SK-N-SH treated with all-trans-retinoic acid at 6 μM for 48 hours (cell line): Measurements from ENCODE around the gene PIK3R3.

Experiments
- ATAC-seq: fragments of 200-7000 bp; cut with Tn5 transposase; 3 replicates; pipeline ENCODE4 v1.9.1; 2020; ENCODE audit warnings: mild to moderate bottlenecking, moderate library complexity
- ARNTL ChIP-seq: fragments of 450-650 bp; formaldehyde crosslinking; IDR thresholded peaks from 2 replicates; pipeline ENCODE4 v1.5.0; 2020; ENCODE audit warnings: low read depth, mild to moderate bottlenecking, moderate library complexity, borderline replicate concordance
- BACH2 ChIP-seq: fragments of 250-450 bp; sonication (Bioruptor Pico); IDR thresholded peaks from 2 replicates; pipeline ENCODE4 v1.9.0; 2021; ENCODE audit warnings: mild to moderate bottlenecking, borderline replicate concordance
- CREB5 ChIP-seq: fragments of 250-450 bp; sonication (Bioruptor Pico); IDR thresholded peaks from 2 replicates; pipeline ENCODE4 v1.5.1; 2020; ENCODE audit warnings: low read depth, mild to moderate bottlenecking, moderate library complexity
- CSDC2 ChIP-seq: fragments of 250-450 bp; sonication (Bioruptor Pico); IDR thresholded peaks from 2 replicates; pipeline ENCODE4 v1.5.0; 2020; ENCODE audit warnings: mild to moderate bottlenecking, moderate library complexity
- CSRNP3 ChIP-seq: fragments of 250-450 bp; sonication (Bioruptor Pico); IDR thresholded peaks from 2 replicates; pipeline ENCODE4 v1.5.1; 2021; ENCODE audit warnings: mild to moderate bottlenecking, moderate library complexity
- ESRRG ChIP-seq: fragments of 250-450 bp; sonication (Bioruptor Pico); IDR thresholded peaks from 2 replicates; pipeline ENCODE4 v1.6.1; 2021; ENCODE audit warnings: mild to moderate bottlenecking
- GLIS3 ChIP-seq: fragments of 250-450 bp; sonication (Bioruptor Pico); IDR thresholded peaks from 2 replicates; pipeline ENCODE4 v1.5.0; 2020; ENCODE audit warnings: mild to moderate bottlenecking, moderate library complexity
- ISL1 ChIP-seq: fragments of 250-450 bp; sonication (Bioruptor Pico); IDR thresholded peaks from 2 replicates; pipeline ENCODE4 v2.1.2; 2022; ENCODE audit warnings: mild to moderate bottlenecking, moderate library complexity
- PATZ1 ChIP-seq: fragments of 250-450 bp; sonication (Bioruptor Pico); IDR thresholded peaks from 2 replicates; pipeline ENCODE4 v1.8.0; 2020; ENCODE audit warnings: mild to moderate bottlenecking, moderate library complexity, borderline replicate concordance
- POU6F1 ChIP-seq: fragments of 250-450 bp; sonication (Bioruptor Pico); IDR thresholded peaks from 2 replicates; pipeline ENCODE4 v1.8.0; 2021; ENCODE audit warnings: low read depth, mild to moderate bottlenecking, moderate library complexity, borderline replicate concordance
- PPARA ChIP-seq: fragments of 250-450 bp; sonication (Bioruptor Pico); IDR thresholded peaks from 2 replicates; pipeline ENCODE4 v1.5.0; 2020; ENCODE audit warnings: mild to moderate bottlenecking, borderline replicate concordance
- RARB ChIP-seq: fragments of 250-450 bp; sonication (Bioruptor Pico); IDR thresholded peaks from 2 replicates; pipeline ENCODE4 v1.8.0; 2021; ENCODE audit warnings: mild to moderate bottlenecking, moderate library complexity
- SNAI2 ChIP-seq: fragments of 250-450 bp; sonication (Bioruptor Pico); IDR thresholded peaks from 2 replicates; pipeline ENCODE4 v1.5.0; 2020; ENCODE audit warnings: mild to moderate bottlenecking, moderate library complexity
- TOX ChIP-seq: fragments of 250-450 bp; sonication (Bioruptor Pico); IDR thresholded peaks from 2 replicates; pipeline ENCODE4 v1.8.0; 2021; ENCODE audit warnings: mild to moderate bottlenecking, moderate library complexity, borderline replicate concordance
- TSHZ2 ChIP-seq: fragments of 250-450 bp; sonication (Bioruptor Pico); IDR thresholded peaks from 2 replicates; pipeline ENCODE4 v1.5.0; 2020; ENCODE audit warnings: mild to moderate bottlenecking, moderate library complexity
- ZC3H10 ChIP-seq: fragments of 250-450 bp; sonication (Bioruptor Pico); IDR thresholded peaks from 2 replicates; pipeline ENCODE4 v1.5.1; 2021; ENCODE audit warnings: mild to moderate bottlenecking, moderate library complexity
- ZFP30 ChIP-seq: fragments of 450-650 bp; formaldehyde crosslinking; IDR thresholded peaks from 2 replicates; pipeline ENCODE4 v1.5.0; 2022; ENCODE audit warnings: mild to moderate bottlenecking, moderate library complexity
- ZNF565 ChIP-seq: fragments of 450-650 bp; formaldehyde crosslinking; conservative IDR thresholded peaks from 2 replicates; pipeline ENCODE4 v1.5.0; 2020; ENCODE audit warnings: low read depth, mild to moderate bottlenecking, moderate library complexity
- ZNF70 ChIP-seq: fragments of 450-650 bp; formaldehyde crosslinking; IDR thresholded peaks from 2 replicates; pipeline ENCODE4 v1.5.0; 2020; ENCODE audit warnings: mild to moderate bottlenecking, moderate library complexity

The PIK3R3 gene

GRCh38 chr1:46030876-46031660, 101.4 kb downstream of the PIK3R3 start:
- no peak for ATAC-seq
- no peak for TF ChIP-seq CSRNP3 (CRISPR knock-in tag)
- no peak for TF ChIP-seq ZFP30 (CRISPR knock-in tag)
- no peak for TF ChIP-seq SNAI2
- no peak for TF ChIP-seq CSDC2 (CRISPR knock-in tag)
- TF ChIP-seq POU6F1 (CRISPR knock-in tag) = no peak
- TF ChIP-seq PATZ1 = no peak
- TF ChIP-seq TOX (CRISPR knock-in tag) = no peak
- no peak for TF ChIP-seq ARNTL
- no peak for TF ChIP-seq TSHZ2 (CRISPR knock-in tag)
- no peak for TF ChIP-seq GLIS3 (CRISPR knock-in tag)
- TF ChIP-seq ISL1 (CRISPR knock-in tag) = no peak
- TF ChIP-seq RARB (CRISPR knock-in tag) = no peak
- TF ChIP-seq ESRRG (CRISPR knock-in tag) = no peak
- TF ChIP-seq ZC3H10 = no peak

GRCh38 chr1:46030074-46030870, 102.2 kb downstream of the PIK3R3 start:
- TF ChIP-seq GLIS3 (CRISPR knock-in tag) = no peak
- no peak for TF ChIP-seq TOX (CRISPR knock-in tag)
- TF ChIP-seq ZNF565 (CRISPR knock-in tag) = no peak
- TF ChIP-seq PATZ1 = no peak
- no peak for TF ChIP-seq BACH2 (CRISPR knock-in tag)
- no peak for TF ChIP-seq ZFP30 (CRISPR knock-in tag)
- TF ChIP-seq ZNF70 (CRISPR knock-in tag) = no peak
- no peak for TF ChIP-seq CSDC2 (CRISPR knock-in tag)
- no peak for TF ChIP-seq PPARA (CRISPR knock-in tag)
- TF ChIP-seq TSHZ2 (CRISPR knock-in tag) = no peak
- no peak for TF ChIP-seq CSRNP3 (CRISPR knock-in tag)
- no peak for TF ChIP-seq ESRRG (CRISPR knock-in tag)
- no peak for TF ChIP-seq CREB5 (CRISPR knock-in tag)
- no peak for ATAC-seq
